GM03348 (cell line): Measurements from ENCODE around the gene BLTP2.

Experiments used
- DNase-seq: peaks from one replicate; pipeline ENCODE4 v3.0.0; 2012; ENCODE audit warnings: low spot score

The BLTP2 gene

DNA sequence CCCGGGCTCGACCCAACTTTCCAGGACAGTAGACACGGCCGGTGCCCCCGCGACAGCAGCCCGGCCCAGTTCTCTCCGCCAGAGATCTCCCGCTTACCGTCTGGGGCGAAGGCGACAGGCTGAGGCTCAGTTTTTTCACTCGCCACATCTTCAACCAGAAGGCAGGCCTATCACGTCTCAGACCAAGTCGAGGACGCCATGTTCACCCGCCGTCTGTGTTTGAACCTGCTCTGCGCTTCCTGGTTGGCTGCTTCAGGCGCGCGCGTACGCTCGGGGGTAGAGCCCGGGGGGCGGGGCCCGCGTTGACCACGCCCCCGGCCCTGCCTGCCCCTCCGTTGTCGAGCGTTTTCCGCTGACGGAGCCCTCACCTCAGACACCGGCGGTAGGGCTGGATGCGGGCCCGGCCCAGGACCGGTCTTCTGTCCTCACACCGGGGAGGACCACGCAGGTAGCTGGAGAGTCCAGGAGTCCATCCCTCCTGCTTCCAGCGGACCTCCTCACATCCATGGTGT, 46.1 kb downstream of the BLTP2 start, which contains the start of gene SPAG5:
SPAG5 (minus strand) TSS at position 227 of the 512 bp plus-strand sequence; CDS start at position 148, 79 bp downstream.
- DNase-seq: peak; percentile 100

DNA sequence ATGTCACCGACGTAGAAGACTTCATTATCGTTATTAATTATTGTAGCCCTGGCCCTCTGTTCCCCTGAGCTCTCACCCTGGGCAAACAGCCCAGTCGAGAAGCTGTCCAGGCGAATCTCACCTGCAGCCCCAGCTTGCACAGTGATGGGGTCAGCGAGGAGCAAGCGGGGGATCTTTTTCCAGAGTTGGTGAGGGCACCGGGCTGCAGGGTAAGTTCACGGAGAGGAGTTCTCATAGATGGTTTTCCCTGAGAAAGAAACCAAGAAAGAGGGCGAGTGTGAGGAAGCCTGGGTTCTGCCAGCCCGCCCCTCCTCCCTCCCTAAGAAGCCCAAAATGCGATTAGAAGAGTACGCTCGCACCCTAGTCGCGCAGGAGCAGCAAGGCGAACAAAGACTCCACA, 46.6 kb downstream of the BLTP2 start:
- DNase-seq: peak; percentile 21

DNA sequence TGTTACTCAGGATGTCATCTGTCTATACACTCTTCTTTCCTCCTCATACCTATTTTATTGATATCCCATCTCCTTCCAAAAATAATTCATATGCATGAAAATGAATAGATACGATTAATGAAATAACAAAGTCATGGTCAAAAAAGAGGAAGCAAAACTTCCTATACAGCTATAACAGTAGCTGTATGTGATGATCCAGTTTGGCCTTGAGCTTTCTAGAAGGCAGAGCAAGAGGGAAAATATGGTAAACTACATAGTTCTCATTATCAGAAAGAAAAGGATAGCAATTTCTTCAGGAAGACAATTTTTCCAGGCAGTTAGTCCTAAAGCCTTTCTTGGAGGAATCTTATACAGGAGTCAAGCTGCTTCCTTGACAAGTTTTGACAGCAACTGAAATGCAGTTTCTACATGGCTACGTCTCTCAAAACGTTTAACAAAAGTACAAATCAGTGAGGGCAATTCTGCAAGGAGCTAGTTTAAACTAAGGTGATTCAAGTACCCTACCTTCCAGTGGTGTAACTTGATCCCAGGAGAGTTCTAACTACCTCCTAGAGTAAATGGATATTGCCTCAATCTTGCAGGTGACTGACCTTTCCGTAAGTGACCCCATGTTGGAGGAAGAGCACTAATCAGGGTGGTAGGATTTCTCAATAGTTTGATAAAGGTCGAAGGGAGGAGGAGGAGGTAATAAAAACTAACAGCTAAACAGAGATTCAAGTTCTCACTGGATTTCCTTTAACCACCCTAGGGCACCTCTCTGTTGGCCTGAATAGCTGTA, 47.2 kb downstream of the BLTP2 start:
- no peak for DNase-seq
